Trophoblast cell (in vitro differentiated cells and primary cell): ENCODE data around the gene NTF4.
"Not testable (repeated sequence)": the region's sequence is repeated elsewhere in the genome, so short reads cannot be mapped to it uniquely, and the experiment has no call there.

Experiments used
- DNase-seq, 2 donors: peaks; one replicate each; pipeline ENCODE4 v3.0.0-alpha.2; 2016
- H2AFZ ChIP-seq: 2 replicates; pipeline ENCODE4 v1.6.1; 2013; ENCODE audit warnings: low read length, moderate library complexity, mild to moderate bottlenecking; ENCODE audit not compliant: insufficient read depth, poor library complexity
- H2AK5ac ChIP-seq: 2 replicates; pipeline ENCODE4 v1.6.1; 2013; ENCODE audit warnings: mild to moderate bottlenecking, low read length
- H2BK120ac ChIP-seq: 2 replicates; pipeline ENCODE4 v1.6.1; 2013; ENCODE audit warnings: low read length, mild to moderate bottlenecking, moderate library complexity; ENCODE audit not compliant: insufficient read depth, poor library complexity
- H2BK12ac ChIP-seq: 2 replicates; pipeline ENCODE4 v1.6.1; 2013; ENCODE audit warnings: mild to moderate bottlenecking, low read length, moderate library complexity
- H2BK5ac ChIP-seq: 2 replicates; pipeline ENCODE4 v1.6.1; 2013; ENCODE audit warnings: low read length, low read depth, moderate library complexity, mild to moderate bottlenecking; ENCODE audit not compliant: poor library complexity
- H3K14ac ChIP-seq: 2 replicates; pipeline ENCODE4 v1.6.1; 2013; ENCODE audit warnings: mild to moderate bottlenecking, low read length
- H3K18ac ChIP-seq: 2 replicates; pipeline ENCODE4 v1.6.1; 2013; ENCODE audit warnings: mild to moderate bottlenecking, low read length
- H3K23ac ChIP-seq: 2 replicates; pipeline ENCODE4 v1.6.1; 2013; ENCODE audit warnings: low read length
- H3K27ac ChIP-seq: 2 replicates; pipeline ENCODE4 v1.5.1; 2013; ENCODE audit warnings: low read depth, mild to moderate bottlenecking, inconsistent platforms, low read length, moderate library complexity
- H3K27me3 ChIP-seq: 2 replicates; pipeline ENCODE4 v1.6.1; 2013; ENCODE audit warnings: inconsistent platforms, mild to moderate bottlenecking, low read length, moderate library complexity; ENCODE audit not compliant: insufficient read depth
- H3K36me3 ChIP-seq, 2 experiments: 1 replicate in 1 of 2; 2 replicates in 1 of 2; pipeline ENCODE4 v1.6.1; 2013; ENCODE audit warnings: low read length in 2 of 2, mild to moderate bottlenecking in 2 of 2, moderate library complexity in 1 of 2; ENCODE audit not compliant: insufficient read depth in 2 of 2, control insufficient read depth in 1 of 2
- H3K4ac ChIP-seq: 2 replicates; pipeline ENCODE4 v1.6.1; 2013; ENCODE audit warnings: low read depth, mild to moderate bottlenecking, low read length, moderate library complexity
- H3K4me1 ChIP-seq, 2 experiments: 1 replicate in 1 of 2; 2 replicates in 1 of 2; pipeline ENCODE4 v1.6.1; 2013; ENCODE audit warnings: low read length in 2 of 2, mild to moderate bottlenecking in 2 of 2, moderate library complexity in 1 of 2; ENCODE audit not compliant: insufficient read depth in 2 of 2, control insufficient read depth in 1 of 2
- H3K4me2 ChIP-seq: 2 replicates; pipeline ENCODE4 v1.6.1; 2013; ENCODE audit warnings: inconsistent platforms, mild to moderate bottlenecking, low read length, moderate library complexity
- H3K4me3 ChIP-seq: 2 replicates; pipeline ENCODE4 v1.5.1; 2013; ENCODE audit warnings: mild to moderate bottlenecking, low read depth, low read length, inconsistent platforms
- H3K79me1 ChIP-seq: one replicate; pipeline ENCODE4 v1.6.1; 2013; ENCODE audit warnings: low read length
- H3K79me2 ChIP-seq: 2 replicates; pipeline ENCODE4 v1.6.1; 2013; ENCODE audit warnings: low read length, mild to moderate bottlenecking; ENCODE audit not compliant: control insufficient read depth, insufficient read depth, poor library complexity
- H3K9ac ChIP-seq: 2 replicates; pipeline ENCODE4 v1.6.1; 2013; ENCODE audit warnings: mild to moderate bottlenecking, low read length
- H3K9me3 ChIP-seq: 2 replicates; pipeline ENCODE4 v1.6.1; 2013; ENCODE audit warnings: low read depth, mild to moderate bottlenecking, control low read depth, inconsistent platforms, low read length; ENCODE audit not compliant: insufficient read depth
- H4K12ac ChIP-seq: 2 replicates; pipeline ENCODE4 v1.6.1; 2013; ENCODE audit warnings: low read depth, mild to moderate bottlenecking, low read length, moderate library complexity
- H4K8ac ChIP-seq: 2 replicates; pipeline ENCODE4 v1.6.1; 2013; ENCODE audit warnings: low read depth, mild to moderate bottlenecking, low read length, moderate library complexity
- H4K91ac ChIP-seq: one replicate; pipeline ENCODE4 v1.6.1; 2013; ENCODE audit warnings: low read depth, mild to moderate bottlenecking, low read length, moderate library complexity
- WGBS: extraction: QIAGEN DNeasy Blood & Tissue Kit; methylation state at CpG from one replicate; pipeline ENCODE4 v1.1.7; 2013; ENCODE audit warnings: missing lambda C conversion rate; ENCODE audit not compliant: insufficient read length, insufficient coverage; ENCODE audit errors: extremely low coverage; 5-methylcytosine and 5-hydroxymethylcytosine counted together

NTF4 gene

DNA sequence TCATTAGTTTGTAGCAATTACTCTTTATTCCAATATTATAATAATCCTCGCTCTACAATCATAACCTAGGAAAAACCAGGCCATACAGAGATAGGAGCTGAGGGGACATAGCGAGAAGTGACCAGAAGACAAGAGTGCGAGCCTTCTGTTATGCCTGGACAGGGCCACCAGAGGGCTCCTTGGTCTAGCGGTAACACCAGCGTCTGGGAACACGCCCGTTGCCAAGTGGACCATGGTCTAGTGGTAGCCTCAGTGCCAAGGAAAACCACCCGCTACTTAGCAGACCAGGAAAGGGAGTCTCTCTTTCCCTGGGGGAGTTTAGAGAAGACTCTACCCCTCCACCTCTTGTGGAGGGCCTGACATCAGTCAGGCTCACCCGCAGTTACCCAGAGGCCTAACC, 10.3 kb upstream of the NTF4 start:
- H2AK5ac ChIP-seq, H3K4me2 ChIP-seq, H2BK5ac ChIP-seq, H2BK12ac ChIP-seq, H3K4me3 ChIP-seq, H2AFZ ChIP-seq, H4K91ac ChIP-seq, H2BK120ac ChIP-seq, H4K8ac ChIP-seq, H3K23ac ChIP-seq, H3K18ac ChIP-seq, H3K4ac ChIP-seq, H3K79me1 ChIP-seq, H3K79me2 ChIP-seq, H3K14ac ChIP-seq, H3K4me1 ChIP-seq, H3K36me3 ChIP-seq, H4K12ac ChIP-seq, H3K9ac ChIP-seq, H3K27ac ChIP-seq: not testable (repeated sequence)
- Histone ChIP-seq H3K9me3 (peaks cover 22% of the 10 kb centered on the region), H3K27me3 (peaks cover 31% of the 10 kb centered on the region)
- no CpG with 5 or more reads among the region's 9 CpGs for WGBS
- DNase-seq: peak in 1 of 2 donors; percentile 54

DNA sequence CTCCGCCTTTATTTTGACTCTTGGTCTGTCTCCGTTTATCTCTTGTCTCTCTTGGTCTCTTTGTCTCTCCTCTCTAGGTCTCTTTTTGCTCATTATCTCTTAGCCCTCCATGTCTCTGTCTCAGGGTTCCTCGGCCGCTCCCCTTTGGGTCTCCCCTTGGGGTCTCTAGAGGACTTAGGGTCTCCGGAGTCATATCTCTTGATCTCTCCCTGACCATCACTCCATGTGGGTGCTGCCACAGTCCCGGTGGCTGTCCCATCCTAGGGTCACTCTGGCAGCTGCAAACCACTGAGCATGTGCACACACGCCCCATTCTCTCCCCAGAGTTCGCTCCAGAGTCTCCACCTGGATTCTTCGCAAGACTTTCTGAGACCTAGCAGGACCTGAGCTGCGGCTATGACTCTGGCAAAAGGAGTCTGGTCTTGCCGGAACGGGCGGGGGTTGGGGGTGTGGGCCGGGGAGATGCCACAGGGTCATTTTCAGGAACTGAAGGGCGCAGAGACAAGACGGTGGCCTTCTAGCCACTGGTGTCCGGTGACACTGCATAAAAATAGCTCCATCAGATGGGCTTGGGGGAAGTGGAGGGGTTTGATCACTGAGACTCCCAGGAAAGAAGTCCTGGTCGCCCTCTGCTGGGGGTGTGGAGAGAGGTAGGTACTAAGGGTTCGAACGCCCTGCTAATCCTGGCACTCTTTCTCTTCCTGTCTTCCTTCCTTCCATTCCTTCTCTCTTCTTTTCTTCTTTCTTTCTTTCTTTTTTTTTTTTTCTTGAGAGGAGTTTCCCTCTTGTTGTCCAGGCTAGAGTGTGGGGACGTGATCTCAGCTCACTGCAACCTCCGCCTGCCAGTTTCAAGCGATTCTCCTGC, 9.1 kb upstream of the NTF4 start:
- no CpG with 5 or more reads among the region's 23 CpGs for WGBS
- Histone ChIP-seq H2AK5ac (no peak overlapping the region), H3K27me3 (peaks cover 31% of the 10 kb centered on the region), H3K4me2 (no peak overlapping the region), H3K79me2 (no peaks in the 10 kb centered on the region), H3K14ac (no peak overlapping the region), H3K79me1 (no peaks in the 10 kb centered on the region), H2BK5ac (no peak overlapping the region), H3K9me3 (peaks cover 24% of the 10 kb centered on the region), H2BK120ac (no peak overlapping the region), H4K8ac (no peak overlapping the region), H4K91ac (no peak overlapping the region), H3K4ac (no peak overlapping the region), H3K23ac (no peak overlapping the region), H3K27ac (no peak overlapping the region), H3K4me3 (no peak overlapping the region), H2BK12ac (no peak overlapping the region), H3K18ac (no peak overlapping the region), H3K9ac (no peak overlapping the region), H2AFZ (no peak overlapping the region), H3K4me1 (peaks cover 0 to 1% of the 10 kb centered on the region in 2 experiments), H3K36me3 (no peaks in the 10 kb centered on the region), H4K12ac (no peak overlapping the region)
- DNase-seq: peak in 1 of 2 donors; percentile 16

DNA sequence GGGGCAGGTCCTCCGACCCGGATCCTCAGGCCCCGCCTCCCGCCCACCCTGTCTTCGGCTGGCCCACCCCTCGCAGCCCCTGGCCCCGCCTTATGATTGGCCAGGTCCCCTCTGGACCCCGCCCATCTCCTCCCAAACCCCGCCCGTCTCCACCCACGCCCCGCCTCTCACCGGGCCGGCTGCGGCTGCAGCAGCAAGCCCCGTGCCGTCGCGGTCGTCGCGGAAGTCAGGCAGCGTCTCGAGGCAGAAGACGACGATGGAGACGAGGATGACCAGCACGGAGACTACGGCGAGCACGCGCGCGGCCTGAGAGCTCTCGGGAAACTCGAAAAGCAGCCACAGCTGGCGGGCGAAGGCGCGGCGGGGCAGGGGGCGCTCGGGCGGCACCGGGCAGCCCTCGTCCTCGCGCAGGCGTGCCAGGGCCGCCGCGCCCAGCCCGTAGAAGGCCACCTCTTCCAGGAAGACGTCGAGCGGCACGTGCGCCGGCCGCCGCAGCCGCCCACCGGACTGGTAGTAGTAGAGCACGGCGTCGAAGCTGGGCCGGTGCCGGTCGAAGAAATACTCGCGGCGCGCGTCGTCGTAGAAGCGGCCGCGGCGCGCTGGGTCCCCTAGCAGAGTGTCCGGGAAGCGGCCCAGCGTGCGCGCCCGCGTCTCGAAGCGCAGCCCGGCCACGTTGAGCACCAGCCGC, 7.4 kb upstream of the NTF4 start:
- Histone ChIP-seq H3K27ac (no peak overlapping the region), H3K27me3 (peaks cover 31% of the 10 kb centered on the region), H4K8ac (no peak overlapping the region), H3K4ac (no peak overlapping the region), H3K18ac (no peak overlapping the region), H3K9ac (no peak overlapping the region), H3K4me3 (no peak overlapping the region), H3K9me3 (peaks cover 24% of the 10 kb centered on the region), H4K12ac (no peak overlapping the region), H3K36me3 (no peaks in the 10 kb centered on the region), H2BK12ac (no peak overlapping the region), H2BK5ac (no peak overlapping the region), H2BK120ac (no peak overlapping the region), H3K79me1 (no peaks in the 10 kb centered on the region), H3K79me2 (no peaks in the 10 kb centered on the region), H3K4me2 (peak overlapping the region; percentile 6), H3K14ac (no peak overlapping the region), H3K23ac (no peak overlapping the region), H2AFZ (no peak overlapping the region), H3K4me1 (peaks cover 0 to 3% of the 10 kb centered on the region in 2 experiments), H4K91ac (no peak overlapping the region), H2AK5ac (no peak overlapping the region)
- no peak for DNase-seq
- WGBS: no CpG with 5 or more reads among the region's 93 CpGs

DNA sequence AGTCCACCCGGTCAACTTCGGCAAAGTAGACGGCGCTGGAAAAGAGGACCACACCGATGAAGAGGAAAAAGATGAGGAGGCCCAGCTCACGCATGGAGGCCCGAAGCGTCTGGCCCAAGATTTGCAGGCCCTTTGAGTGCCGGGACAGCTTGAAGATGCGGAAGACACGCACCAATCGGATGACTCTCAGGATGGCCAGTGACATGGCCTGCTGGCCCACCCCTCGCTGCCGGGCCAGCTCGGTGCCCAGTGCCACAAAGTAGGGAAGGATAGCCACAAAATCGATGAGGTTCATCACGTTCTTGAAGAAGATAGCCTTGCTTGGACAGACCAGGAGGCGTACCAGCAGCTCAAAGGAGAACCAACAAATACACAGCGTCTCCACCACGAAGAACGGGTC, 5.8 kb upstream of the NTF4 start:
- Histone ChIP-seq H2BK5ac (no peak overlapping the region), H2BK120ac (no peak overlapping the region), H3K27me3 (peaks cover 31% of the 10 kb centered on the region), H3K14ac (no peak overlapping the region), H3K4me3 (no peak overlapping the region), H2BK12ac (no peak overlapping the region), H2AK5ac (no peak overlapping the region), H4K8ac (no peak overlapping the region), H3K36me3 (no peaks in the 10 kb centered on the region), H3K18ac (no peak overlapping the region), H3K4me1 (peaks cover 7 to 13% of the 10 kb centered on the region in 2 experiments), H3K4ac (no peak overlapping the region), H3K9ac (no peak overlapping the region), H2AFZ (no peak overlapping the region), H3K4me2 (no peak overlapping the region), H4K91ac (no peak overlapping the region), H3K27ac (no peak overlapping the region), H3K79me1 (peaks cover 7% of the 10 kb centered on the region), H4K12ac (no peak overlapping the region), H3K23ac (no peak overlapping the region), H3K79me2 (no peaks in the 10 kb centered on the region), H3K9me3 (peaks cover 26% of the 10 kb centered on the region)
- DNase-seq: no peak
- no CpG with 5 or more reads among the region's 21 CpGs for WGBS
